HG02840 (cell line): ENCODE measurements around the gene RHCE.
"Not testable (repeated sequence)": the region's sequence is repeated elsewhere in the genome, so short reads cannot be mapped to it uniquely, and the experiment has no call there.

Source experiments
- ATAC-seq: cut with Tn5 transposase; IDR thresholded peaks from one replicate; pipeline ENCODE4 v1.9.1; 2021; ENCODE audit warnings: mild to moderate bottlenecking, moderate library complexity, moderate number of reproducible peaks; ENCODE audit not compliant: unreplicated experiment, low FRiP score

The RHCE gene

GRCh38 chr1:25405731-25406305 lies 14.8 kb downstream of the RHCE start:
- ATAC-seq: not testable (repeated sequence)

GRCh38 chr1:25402947-25403803 lies 17.4 kb downstream of the RHCE start:
- not testable (repeated sequence) for ATAC-seq

GRCh38 chr1:25398079-25398478 lies 22.5 kb downstream of the RHCE start:
- ATAC-seq: not testable (repeated sequence)

GRCh38 chr1:25397549-25397948 lies 23.1 kb downstream of the RHCE start:
- ATAC-seq: not testable (repeated sequence)

- ATAC-seq: no peak
Observed at GRCh38 chr1:25392841-25393240, 27.8 kb downstream of the RHCE start.

- not testable (repeated sequence) for ATAC-seq
Observed at GRCh38 chr1:25389721-25390120, 30.9 kb downstream of the RHCE start.

- not testable (repeated sequence) for ATAC-seq
Observed at GRCh38 chr1:25388691-25389090, 31.9 kb downstream of the RHCE start.

- ATAC-seq: not testable (repeated sequence)
Observed at GRCh38 chr1:25387096-25387495, 33.5 kb downstream of the RHCE start.

GRCh38 chr1:25383875-25384274 lies 36.8 kb downstream of the RHCE start:
- not testable (repeated sequence) for ATAC-seq

GRCh38 chr1:25383090-25383489 lies 37.5 kb downstream of the RHCE start:
- not testable (repeated sequence) for ATAC-seq

- not testable (repeated sequence) for ATAC-seq
Observed at GRCh38 chr1:25382543-25382942, 38.1 kb downstream of the RHCE start.

- not testable (repeated sequence) for ATAC-seq
Observed at GRCh38 chr1:25378367-25378766, 42.3 kb downstream of the RHCE start.

- ATAC-seq: not testable (repeated sequence)
Observed at GRCh38 chr1:25371757-25372156, 48.9 kb downstream of the RHCE start.

- not testable (repeated sequence) for ATAC-seq
Observed at GRCh38 chr1:25369691-25370271, 50.8 kb downstream of the RHCE start.

GRCh38 chr1:25369241-25369640 lies 51.4 kb downstream of the RHCE start:
- no peak for ATAC-seq

- ATAC-seq: not testable (repeated sequence)
Observed at GRCh38 chr1:25362634-25363559, 57.7 kb downstream of the RHCE start.

- no peak for ATAC-seq
Observed at GRCh38 chr1:25361901-25362300, 58.7 kb downstream of the RHCE start.

GRCh38 chr1:25360596-25361581 lies 59.7 kb downstream of the RHCE start:
- no peak for ATAC-seq

GRCh38 chr1:25356848-25357247 lies 63.8 kb downstream of the RHCE start:
- no peak for ATAC-seq
